NCI-H1417 (cell line): ENCODE results near the gene DPP6.
"Not testable (repeated sequence)": the region's sequence is repeated elsewhere in the genome, so short reads cannot be mapped to it uniquely, and the experiment has no call there.

Experiments
- DNase-seq, 3 experiments: peaks; one replicate each; lab custom pipeline; 2025; lab: John Stamatoyannopoulos, UW

The DPP6 gene

DNA sequence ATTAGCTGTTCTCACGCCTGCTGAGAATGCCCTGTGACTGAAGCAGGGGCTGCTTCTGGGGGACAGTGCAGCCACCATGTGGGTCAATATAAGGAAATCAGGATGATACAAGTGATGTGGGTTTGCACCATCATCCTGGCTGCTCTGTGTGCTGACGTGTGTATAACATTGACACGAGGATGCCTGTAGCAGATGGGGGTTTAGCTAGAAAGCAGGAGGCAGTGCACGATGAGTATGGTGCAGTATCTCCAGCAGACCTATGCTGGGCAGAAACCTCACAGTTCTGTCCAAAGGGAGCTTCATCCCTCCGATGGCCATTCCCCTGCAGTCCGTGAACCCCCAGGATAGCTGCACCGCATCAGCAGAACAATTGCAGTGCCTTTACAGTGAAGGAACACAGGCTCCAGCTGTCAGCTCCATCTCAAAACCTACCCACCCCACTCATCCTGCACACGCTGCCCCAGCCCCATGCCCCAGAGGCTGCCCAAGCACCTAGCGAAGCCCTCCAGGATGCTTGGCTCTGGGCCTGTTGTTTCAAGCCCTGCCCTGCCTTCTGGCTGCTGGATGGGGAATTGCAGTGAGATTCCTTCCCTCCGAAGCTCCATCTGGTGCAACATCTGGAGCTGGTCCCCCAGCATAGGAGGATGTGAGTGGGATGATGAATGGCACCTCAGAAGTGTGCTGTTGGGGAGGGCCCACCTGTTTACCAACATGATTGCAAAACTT is 96.8 kb downstream of the DPP6 start:
- not testable (repeated sequence) for DNase-seq

GRCh38 chr7:154150656-154151055 is 98.5 kb downstream of the DPP6 start:
- not testable (repeated sequence) for DNase-seq

DNA sequence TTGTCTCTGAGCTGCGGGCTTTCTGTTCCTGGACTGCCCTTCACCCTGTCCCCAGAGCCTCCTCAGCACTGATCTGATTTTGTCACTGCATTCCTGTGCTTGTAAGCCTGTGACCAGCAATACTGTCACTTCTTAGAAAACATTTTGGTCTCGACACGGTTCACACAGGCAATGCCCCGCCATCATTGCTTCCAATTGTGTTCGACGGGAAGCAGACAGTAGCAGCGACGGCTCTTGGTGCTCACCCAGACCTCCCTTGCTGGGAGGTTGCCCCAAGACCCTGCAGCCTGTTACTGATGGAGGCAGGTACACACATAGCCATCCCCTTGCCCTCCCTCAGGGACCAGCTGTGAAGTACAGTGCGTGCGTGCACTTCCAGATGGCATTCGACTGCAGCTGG is 99.1 kb downstream of the DPP6 start:
- DNase-seq = not testable (repeated sequence)

GRCh38 chr7:154155928-154156327 is 103.7 kb downstream of the DPP6 start:
- DNase-seq = not testable (repeated sequence)

DNA sequence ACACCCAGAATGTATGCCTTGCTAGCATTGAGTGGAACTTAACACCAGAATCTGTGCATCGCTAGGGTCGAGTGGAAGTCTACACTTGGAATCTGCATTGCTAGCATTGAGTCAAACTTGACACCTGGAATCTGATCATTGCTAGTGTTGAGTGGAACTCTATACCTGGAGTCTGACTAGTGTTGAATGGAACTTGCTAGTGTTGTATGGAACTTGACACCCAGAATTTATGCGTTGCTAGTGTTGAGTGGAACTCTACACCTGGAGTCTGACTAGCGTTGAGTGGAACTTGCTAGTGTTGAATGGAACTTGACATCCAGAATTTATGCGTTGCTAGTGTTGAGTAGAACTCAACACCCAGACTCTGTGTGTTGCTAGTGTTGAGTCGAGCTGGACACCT is 110.7 kb downstream of the DPP6 start:
- not testable (repeated sequence) for DNase-seq

DNA sequence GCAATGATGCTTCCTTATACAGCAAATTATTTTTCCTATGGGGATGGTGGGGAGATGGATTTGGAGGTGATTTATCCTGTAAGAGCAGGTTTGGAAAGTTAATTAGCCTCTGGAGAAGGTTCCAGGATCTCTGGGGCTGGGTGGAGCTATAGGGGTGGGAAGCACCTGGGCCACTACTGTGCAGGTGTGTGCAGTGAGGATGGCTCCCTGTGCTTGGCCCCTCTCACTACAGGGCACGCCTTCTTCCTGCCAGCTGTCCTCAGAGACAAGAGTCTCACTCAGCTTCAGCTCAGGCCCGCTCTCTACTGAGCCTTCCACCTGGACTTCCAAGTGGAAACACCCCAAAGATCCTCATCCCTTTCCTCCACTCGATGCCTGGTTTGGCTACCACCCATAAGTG is 111.4 kb downstream of the DPP6 start:
- DNase-seq = not testable (repeated sequence)

GRCh38 chr7:154167051-154167450 is 114.9 kb downstream of the DPP6 start:
- DNase-seq = no peak

DNA sequence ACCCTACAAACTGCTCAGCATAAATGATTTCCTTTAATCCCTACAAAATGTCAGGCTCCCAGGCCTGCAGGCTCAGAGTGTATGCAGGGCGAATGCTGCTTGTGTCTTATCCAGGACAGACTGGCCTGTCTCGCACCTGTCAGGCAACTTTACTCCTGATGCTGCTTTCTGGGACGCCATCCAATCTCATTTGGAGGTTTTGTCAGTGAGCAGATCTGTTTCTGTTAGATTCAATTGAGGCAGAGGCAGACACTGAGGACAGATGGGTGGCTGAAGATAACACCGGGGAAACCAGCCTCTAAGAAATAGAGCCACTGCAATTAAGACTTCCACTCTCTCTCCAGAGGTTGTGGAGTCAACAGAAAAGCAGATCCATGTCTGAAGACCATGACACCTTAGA is 115.6 kb downstream of the DPP6 start:
- no peak for DNase-seq

GRCh38 chr7:154171422-154171821 is 119.2 kb downstream of the DPP6 start:
- DNase-seq = peak in 1 of 3 experiments; percentile 31

DNA sequence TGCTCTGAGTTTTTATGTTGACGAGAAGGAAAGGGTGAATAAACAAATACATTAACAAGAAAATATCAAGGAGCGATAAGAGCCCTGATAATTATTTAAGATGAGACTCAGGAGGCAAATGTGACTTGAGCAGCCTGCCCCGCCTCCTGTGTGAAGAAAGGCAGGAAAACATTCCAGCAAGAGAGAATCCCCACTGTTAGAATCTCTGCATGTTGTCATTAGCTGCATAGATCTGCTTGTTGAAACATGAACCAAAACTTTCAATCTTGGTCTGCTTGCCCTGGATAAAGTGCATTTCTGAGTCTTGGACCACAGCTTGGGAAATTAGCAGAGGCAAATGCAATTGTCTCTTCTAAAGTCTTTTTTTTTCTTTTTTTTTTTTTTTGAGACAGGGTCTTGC is 120.0 kb downstream of the DPP6 start:
- DNase-seq = no peak

GRCh38 chr7:154177584-154177983 is 125.4 kb downstream of the DPP6 start:
- no peak for DNase-seq

DNA sequence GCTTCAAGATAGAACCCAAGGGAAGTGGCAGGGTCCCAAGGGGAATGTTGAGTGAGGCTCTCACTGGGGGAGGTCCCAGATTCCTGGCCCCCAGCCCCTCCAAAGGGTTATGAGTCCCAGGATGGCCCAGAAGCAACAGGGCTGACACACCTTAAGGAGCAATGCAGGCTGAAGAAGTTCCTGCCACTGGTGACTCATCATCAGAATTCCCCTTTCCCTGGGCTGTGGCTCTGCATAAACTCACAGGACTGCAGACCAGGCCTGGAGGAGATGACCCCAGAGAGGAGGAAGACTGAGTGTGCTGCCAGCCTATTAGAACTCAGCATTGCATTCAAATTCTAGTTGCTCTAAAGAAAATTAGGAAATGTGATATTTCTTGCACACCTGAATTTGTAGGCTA is 126.7 kb downstream of the DPP6 start:
- no peak for DNase-seq

GRCh38 chr7:154183482-154183881 is 131.3 kb downstream of the DPP6 start:
- DNase-seq = no peak

- DNase-seq = no peak
Measured at GRCh38 chr7:154183946-154184345, 131.7 kb downstream of the DPP6 start.

DNA sequence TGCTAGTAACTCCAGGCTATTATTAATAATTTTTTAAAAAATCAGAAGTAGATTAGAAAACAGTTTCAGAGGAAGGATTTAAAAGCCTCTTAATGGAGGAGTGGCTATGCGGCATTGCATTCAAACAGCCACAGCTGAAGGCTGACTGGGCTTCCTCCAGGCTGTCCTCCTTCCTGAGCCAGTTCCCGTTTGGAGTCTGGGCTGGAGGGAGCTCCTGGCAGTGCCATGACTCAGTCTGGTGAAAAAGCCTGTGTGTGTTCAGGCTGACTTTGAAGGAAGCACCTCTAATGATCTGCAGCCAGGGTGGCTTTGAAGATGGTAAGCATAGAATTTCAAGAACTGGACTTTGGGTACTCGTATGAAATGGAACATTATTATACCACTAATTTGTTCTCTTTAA is 134.6 kb downstream of the DPP6 start:
- DNase-seq = no peak

- DNase-seq = no peak
Measured at GRCh38 chr7:154188330-154188729, 136.1 kb downstream of the DPP6 start.

DNA sequence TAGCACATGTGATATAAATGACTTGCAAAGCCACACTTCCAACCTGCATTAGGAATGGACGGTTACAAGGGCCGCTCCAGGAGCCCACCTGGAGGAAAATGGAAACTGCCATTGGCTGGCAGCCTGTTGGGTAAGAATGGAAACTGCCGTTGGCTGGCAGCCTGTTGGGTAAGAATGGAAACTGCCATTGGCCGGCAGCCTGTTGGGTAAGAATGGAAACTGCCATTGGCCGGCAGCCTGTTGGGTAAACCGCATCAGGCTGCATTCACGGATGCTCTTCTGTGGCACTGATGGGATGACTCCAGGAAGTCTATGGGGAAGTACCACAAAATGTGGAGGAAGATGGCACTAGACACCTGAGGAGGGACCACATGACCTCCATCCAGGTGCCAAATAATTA is 143.1 kb downstream of the DPP6 start:
- no peak for DNase-seq

GRCh38 chr7:154198481-154198880 is 146.3 kb downstream of the DPP6 start:
- DNase-seq = no peak

GRCh38 chr7:154200241-154200640 is 148.0 kb downstream of the DPP6 start:
- no peak for DNase-seq

DNA sequence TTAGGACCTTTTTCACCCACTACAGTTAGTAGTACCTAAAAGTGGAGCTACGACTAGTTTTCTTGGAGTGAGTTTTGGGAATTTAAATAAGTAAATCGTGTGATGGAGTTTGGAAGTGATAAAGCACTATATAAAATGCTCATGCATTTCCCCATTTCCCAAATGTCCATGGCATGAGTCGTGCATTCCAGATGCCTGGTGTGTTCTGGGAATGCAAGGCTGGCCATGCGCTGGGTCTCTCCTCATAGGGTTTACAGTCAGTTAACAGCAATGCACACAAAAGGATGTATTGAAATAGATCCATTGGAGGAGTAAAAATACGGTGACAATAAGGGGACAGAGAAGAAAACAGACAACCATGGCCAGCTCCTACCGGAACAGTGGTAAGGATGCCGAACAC is 149.8 kb downstream of the DPP6 start:
- DNase-seq = no peak

DNA sequence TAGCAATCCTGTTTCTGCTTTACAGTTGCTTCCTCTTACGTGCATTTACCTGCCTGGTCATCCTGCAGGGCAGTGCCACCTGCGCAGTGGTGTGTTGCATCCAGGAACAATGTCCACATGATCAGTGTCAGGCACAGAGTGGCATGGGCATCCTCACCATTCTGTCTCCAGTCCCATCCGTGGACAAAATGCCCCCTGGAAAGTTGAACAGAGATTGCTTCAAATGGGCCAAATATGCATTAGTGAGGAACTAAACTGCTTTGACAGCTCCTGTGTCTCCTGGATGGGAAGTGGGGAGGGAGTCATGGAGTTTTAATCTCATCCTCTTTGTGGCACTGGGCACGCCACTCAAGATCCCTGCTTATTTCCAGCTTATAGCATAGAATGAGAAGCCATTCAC is 151.8 kb downstream of the DPP6 start:
- DNase-seq = no peak

GRCh38 chr7:154212861-154213260 is 160.7 kb downstream of the DPP6 start:
- no peak for DNase-seq

DNA sequence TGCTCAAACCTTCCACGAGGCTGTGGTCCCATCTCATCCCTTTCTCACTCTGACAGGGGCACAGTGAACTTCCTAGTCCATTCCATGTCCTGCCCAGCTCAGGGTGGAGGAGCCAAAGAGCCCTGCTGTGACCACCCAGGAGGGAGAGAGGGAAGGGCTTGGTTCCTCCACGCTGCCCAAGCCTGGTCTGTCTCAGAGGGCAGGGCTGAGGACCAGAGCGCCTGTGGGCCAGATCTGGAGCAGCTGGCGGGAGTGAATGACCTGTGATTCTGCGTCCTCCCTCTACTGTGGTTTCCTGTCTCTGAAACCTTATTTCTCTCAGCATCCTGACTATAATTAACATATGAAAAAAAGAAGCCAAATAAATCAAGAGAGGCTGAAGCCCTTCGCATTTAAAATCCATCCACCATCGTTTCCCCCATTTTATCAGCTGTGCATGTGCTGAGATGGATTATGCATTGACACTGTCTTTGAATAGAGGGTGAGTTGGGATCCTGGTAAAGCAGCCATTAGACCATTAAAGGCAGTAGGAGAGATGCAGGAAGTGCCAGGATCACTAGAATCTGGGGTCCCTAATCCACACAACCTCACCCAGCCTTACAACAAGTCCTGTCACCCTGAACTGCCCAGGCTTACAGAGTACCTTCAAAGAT is 165.6 kb downstream of the DPP6 start:
- DNase-seq = no peak

DNA sequence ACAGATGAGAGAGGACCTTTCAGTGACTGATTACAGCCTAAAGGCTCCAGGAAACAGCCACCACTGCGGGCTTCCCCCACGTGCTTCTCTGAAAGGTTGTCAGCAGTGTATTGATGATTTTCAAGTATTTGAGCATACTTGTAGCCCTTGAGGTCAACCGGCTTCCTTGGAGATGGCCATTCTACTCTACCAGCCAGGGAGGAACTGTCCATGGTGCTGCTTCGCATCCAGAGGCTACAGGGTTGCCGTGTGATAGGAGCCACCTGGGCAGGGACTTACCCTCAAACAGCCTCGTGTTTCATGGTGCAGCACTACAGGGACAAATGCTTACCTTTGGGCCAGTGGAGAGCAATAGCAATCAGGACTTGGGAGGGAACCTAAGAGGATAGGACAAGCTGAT is 179.5 kb downstream of the DPP6 start:
- no peak for DNase-seq
